GM12878 (cell line): ENCODE measurements around the gene ZBTB49.

Source experiments
- CBFB ChIP-seq: IDR thresholded peaks from 2 replicates; pipeline ENCODE4 v1.6.1; 2016; ENCODE audit warnings: antibody characterized with exemption, low read depth
- ESRRA ChIP-seq: IDR thresholded peaks from 2 replicates; pipeline ENCODE4 v1.6.1; 2012; ENCODE audit warnings: mild to moderate bottlenecking, low read length, improper control_type of control experiment
- EZH2 ChIP-seq: IDR thresholded peaks from 2 replicates; pipeline ENCODE4 v1.6.1; 2012; ENCODE audit warnings: low read depth, mild to moderate bottlenecking, control low read depth, inconsistent platforms, low read length, borderline replicate concordance; ENCODE audit not compliant: control insufficient read depth
- MTA2 ChIP-seq: fragments of 450-650 bp; IDR thresholded peaks from 2 replicates; pipeline ENCODE4 v1.6.1; 2016; ENCODE audit warnings: low read depth, mild to moderate bottlenecking, moderate library complexity
- MXI1 ChIP-seq: fragments of 150-350 bp; IDR thresholded peaks from 2 replicates; pipeline ENCODE4 v1.6.1; 2011; ENCODE audit warnings: low read depth, mild to moderate bottlenecking, inconsistent platforms, low read length, improper control_type of control experiment
- NR2C1 ChIP-seq: fragments of 450-650 bp; IDR thresholded peaks from 2 replicates; pipeline ENCODE4 v1.6.1; 2017; ENCODE audit warnings: antibody characterized with exemption, mild to moderate bottlenecking, moderate library complexity
- NR2C2 ChIP-seq: IDR thresholded peaks from 2 replicates; pipeline ENCODE4 v1.6.1; 2011; ENCODE audit warnings: borderline replicate concordance, low read depth; ENCODE audit not compliant: control insufficient read depth, insufficient read length
- SPI1 ChIP-seq: IDR thresholded peaks from 2 replicates; pipeline ENCODE4 v1.6.1; 2011; ENCODE audit warnings: low read depth, mild to moderate bottlenecking, low read length, moderate library complexity, borderline replicate concordance; ENCODE audit not compliant: insufficient read depth
- SREBF2 ChIP-seq: IDR thresholded peaks from 2 replicates; pipeline ENCODE4 v1.6.1; 2012; ENCODE audit warnings: mild to moderate bottlenecking, low read length
- USF1 ChIP-seq: IDR thresholded peaks from 2 replicates; pipeline ENCODE4 v1.6.1; 2011; ENCODE audit warnings: borderline replicate concordance, low read depth, mild to moderate bottlenecking, moderate library complexity, mixed read lengths, low read length; ENCODE audit not compliant: insufficient read depth; ENCODE audit errors: extremely low read length
- USF2 ChIP-seq: IDR thresholded peaks from 2 replicates; pipeline ENCODE4 v1.6.1; 2011; ENCODE audit warnings: low read depth, low read length, improper control_type of control experiment, borderline replicate concordance
- TF ChIP-seq, protein P1 (sequence below): IDR thresholded peaks from 2 replicates; pipeline ENCODE4 v1.6.1; 2012; ENCODE audit warnings: low read depth, low read length, improper control_type of control experiment
- TF ChIP-seq, protein P2 (sequence below), 3 experiments: IDR thresholded peaks in 2 of 3; conservative IDR thresholded peaks in 1 of 3; 2 replicates each; pipeline ENCODE4 v1.5.1; 2011; ENCODE audit warnings: low read depth in 3 of 3, low read length in 3 of 3, mild to moderate bottlenecking in 3 of 3, control low read depth in 2 of 3, moderate library complexity in 2 of 3, inconsistent platforms in 1 of 3, mixed read lengths in 1 of 3; ENCODE audit not compliant: control insufficient read depth in 2 of 3, insufficient read depth in 1 of 3; ENCODE audit errors: extremely low read depth in 1 of 3
- TF ChIP-seq, protein P3 (sequence below): IDR thresholded peaks from 2 replicates; pipeline ENCODE4 v1.6.1; 2011; ENCODE audit warnings: borderline replicate concordance, low read depth, mild to moderate bottlenecking, moderate library complexity, low read length; ENCODE audit not compliant: insufficient read depth, poor library complexity, severe bottlenecking

DNA sequence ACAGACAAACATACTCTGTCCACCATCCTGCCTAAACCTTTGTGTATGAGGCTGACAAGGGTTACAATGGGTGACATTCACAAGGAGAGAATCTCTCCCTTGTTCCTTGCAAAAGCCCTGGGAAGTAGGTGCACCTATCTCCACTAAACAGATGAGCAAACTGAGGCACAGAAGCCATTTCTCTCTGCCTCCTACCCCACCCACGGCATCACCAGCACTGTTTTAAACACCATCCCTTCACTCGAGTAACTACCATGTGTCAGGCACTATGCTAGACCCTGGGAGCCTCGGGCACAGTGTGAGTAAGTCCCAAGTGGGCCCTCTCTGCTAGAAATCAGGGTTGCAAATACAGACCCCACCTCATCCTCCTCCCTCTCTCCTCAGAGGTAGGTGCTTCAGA is 996 bp upstream of the ZBTB49 start:
- TF ChIP-seq MTA2 (no peak), USF2 (no peak), ESRRA (no peak), MXI1 (no peak), SPI1 (no peak), CBFB (no peak), EZH2 (no peak), NR2C1 (no peak), NR2C2 (no peak), USF1 (no peak), SREBF2 (no peak)
- TF ChIP-seq, protein P1, sequence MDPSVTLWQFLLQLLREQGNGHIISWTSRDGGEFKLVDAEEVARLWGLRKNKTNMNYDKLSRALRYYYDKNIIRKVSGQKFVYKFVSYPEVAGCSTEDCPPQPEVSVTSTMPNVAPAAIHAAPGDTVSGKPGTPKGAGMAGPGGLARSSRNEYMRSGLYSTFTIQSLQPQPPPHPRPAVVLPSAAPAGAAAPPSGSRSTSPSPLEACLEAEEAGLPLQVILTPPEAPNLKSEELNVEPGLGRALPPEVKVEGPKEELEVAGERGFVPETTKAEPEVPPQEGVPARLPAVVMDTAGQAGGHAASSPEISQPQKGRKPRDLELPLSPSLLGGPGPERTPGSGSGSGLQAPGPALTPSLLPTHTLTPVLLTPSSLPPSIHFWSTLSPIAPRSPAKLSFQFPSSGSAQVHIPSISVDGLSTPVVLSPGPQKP = no peak
- TF ChIP-seq, protein P2, sequence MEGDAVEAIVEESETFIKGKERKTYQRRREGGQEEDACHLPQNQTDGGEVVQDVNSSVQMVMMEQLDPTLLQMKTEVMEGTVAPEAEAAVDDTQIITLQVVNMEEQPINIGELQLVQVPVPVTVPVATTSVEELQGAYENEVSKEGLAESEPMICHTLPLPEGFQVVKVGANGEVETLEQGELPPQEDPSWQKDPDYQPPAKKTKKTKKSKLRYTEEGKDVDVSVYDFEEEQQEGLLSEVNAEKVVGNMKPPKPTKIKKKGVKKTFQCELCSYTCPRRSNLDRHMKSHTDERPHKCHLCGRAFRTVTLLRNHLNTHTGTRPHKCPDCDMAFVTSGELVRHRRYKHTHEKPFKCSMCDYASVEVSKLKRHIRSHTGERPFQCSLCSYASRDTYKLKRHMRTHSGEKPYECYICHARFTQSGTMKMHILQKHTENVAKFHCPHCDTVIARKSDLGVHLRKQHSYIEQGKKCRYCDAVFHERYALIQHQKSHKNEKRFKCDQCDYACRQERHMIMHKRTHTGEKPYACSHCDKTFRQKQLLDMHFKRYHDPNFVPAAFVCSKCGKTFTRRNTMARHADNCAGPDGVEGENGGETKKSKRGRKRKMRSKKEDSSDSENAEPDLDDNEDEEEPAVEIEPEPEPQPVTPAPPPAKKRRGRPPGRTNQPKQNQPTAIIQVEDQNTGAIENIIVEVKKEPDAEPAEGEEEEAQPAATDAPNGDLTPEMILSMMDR (IDR thresholded peaks at IDR 0.05 in 2 of 3, conservative IDR thresholded peaks at IDR 0.05 in 1 of 3; ENCODE audit: control insufficient read depth in 2 of 3, extremely low read depth in 1 of 3, insufficient read depth in 1 of 3, low read depth in 3 of 3, low read length in 3 of 3) = no peak
- TF ChIP-seq, protein P3, sequence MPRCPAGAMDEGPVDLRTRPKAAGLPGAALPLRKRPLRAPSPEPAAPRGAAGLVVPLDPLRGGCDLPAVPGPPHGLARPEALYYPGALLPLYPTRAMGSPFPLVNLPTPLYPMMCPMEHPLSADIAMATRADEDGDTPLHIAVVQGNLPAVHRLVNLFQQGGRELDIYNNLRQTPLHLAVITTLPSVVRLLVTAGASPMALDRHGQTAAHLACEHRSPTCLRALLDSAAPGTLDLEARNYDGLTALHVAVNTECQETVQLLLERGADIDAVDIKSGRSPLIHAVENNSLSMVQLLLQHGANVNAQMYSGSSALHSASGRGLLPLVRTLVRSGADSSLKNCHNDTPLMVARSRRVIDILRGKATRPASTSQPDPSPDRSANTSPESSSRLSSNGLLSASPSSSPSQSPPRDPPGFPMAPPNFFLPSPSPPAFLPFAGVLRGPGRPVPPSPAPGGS = no peak
